ENCODE results near the gene MMUT.
"Not testable (repeated sequence)": the region's sequence is repeated elsewhere in the genome, so short reads cannot be mapped to it uniquely, and the experiment has no call there.

MMUT gene

DNA sequence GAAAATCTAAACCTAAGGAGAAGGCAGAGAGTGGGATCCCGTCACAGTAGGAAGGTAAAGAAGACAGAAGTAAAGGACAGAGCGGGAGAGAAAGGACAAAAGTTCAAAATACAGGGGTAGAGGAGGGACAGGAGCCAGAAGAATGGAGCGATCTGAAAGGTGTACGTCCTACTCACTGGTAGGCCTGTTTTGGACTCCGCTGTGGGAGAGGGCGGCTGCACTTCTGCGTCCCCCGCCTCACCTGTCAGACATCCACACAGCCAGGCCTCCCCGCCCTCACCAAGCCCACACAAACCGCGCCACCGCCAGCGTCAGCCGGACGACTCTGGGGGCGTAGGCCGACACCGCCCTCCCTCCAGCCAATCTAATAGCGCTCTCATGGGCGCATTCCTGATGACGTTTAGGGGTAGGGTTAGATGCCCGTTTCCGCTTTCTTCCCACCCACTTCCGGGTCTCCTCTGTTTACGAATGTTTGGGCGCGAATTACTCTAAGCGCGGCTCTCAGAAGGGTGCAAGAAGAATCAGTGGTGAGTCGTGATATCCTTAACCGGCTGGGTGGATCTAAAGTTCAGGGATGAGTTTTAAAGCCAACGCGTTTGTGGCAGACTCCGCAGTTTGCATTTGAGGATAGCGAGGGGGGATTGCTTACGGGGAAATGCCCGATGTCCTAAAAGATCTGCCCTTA is at the start of gene MMUT, which contains the start of gene CENPQ:
Gene MMUT, minus strand, starts transcription at position 327 of the 685 bp plus-strand sequence. CDS start 3,787 bp downstream, outside the sequence.
Gene CENPQ, plus strand, starts transcription at position 444 of the 685 bp plus-strand sequence. CDS start 6,807 bp downstream, outside the sequence.
- H3K27ac ChIP-seq, result peak within 1 kb of the TSS; percentile 83
- H3K4me1 ChIP-seq, result peaks cover 41% of the 10 kb centered on the region
- no peaks in the 10 kb centered on the region for H3K9me3 ChIP-seq
- peak within 1 kb of the TSS; percentile 90 for H3K4me3 ChIP-seq
- 0 out of 2 replicates have a peak, but pooled peaks cover 3% of the 10 kb centered on the region for H4K20me1 ChIP-seq
- no peak for TF ChIP-seq Cebpa-rat (IDR thresholded peaks at IDR 0.05)
- peaks cover 9% of the 10 kb centered on the region for H3K36me3 ChIP-seq
- no peaks in the 10 kb centered on the region for H3K27me3 ChIP-seq
- H3K9ac ChIP-seq, result peak within 1 kb of the TSS; percentile 88
- H3K4me2 ChIP-seq, result peak within 1 kb of the TSS; percentile 98

- Histone ChIP-seq H3K36me3 (no peaks in the 10 kb centered on the region), H3K9ac (no peak overlapping the region), H3K4me1 (no peaks in the 10 kb centered on the region), H3K4me3 (no peak overlapping the region), H3K9me3 (no peaks in the 10 kb centered on the region), H3K4me2 (no peak overlapping the region), H3K27ac (no peak overlapping the region), H4K20me1 (no peaks in the 10 kb centered on the region), H3K27me3 (no peaks in the 10 kb centered on the region)
- no peak for TF ChIP-seq Cebpa-rat (IDR thresholded peaks at IDR 0.05)
Measured at GRCh38 chr6:49509342-49509741, 46.3 kb upstream of the MMUT start.

DNA sequence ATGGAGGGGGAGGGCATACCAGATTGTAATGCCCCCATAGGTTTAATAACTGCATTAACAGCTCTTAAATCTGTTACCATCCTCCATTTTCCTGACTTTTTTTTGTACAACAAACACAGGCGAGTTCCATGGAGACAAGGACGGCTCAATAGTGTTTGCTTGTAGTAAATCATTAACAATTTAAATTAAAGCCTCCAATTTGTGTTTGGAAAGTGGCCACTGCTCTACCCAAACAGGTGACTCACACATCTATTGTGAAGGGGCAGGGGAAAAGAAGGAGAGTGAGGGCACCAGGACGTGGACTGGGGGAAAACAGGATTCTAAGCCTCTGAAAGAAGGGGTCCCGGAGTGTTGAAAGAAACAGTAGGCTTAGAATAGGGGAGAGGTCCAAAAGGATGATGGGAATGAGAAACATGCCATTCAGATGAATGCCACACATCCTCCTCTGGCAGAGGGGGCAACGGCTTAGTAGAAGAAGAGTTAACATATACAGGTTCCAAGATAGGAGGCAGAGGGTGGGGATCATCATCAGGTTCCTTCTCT is 43.6 kb upstream of the MMUT start:
- Histone ChIP-seq H3K4me1 (no peaks in the 10 kb centered on the region), H3K4me2 (no peak overlapping the region), H3K9me3 (no peaks in the 10 kb centered on the region), H3K27me3 (no peaks in the 10 kb centered on the region), H3K36me3 (no peaks in the 10 kb centered on the region), H3K9ac (no peak overlapping the region), H3K27ac (no peak overlapping the region), H4K20me1 (no peaks in the 10 kb centered on the region), H3K4me3 (no peak overlapping the region)
- TF ChIP-seq Cebpa-rat (IDR thresholded peaks at IDR 0.05), result no peak

- no peaks in the 10 kb centered on the region for H3K27me3 ChIP-seq
- H3K4me2 ChIP-seq, result no peak overlapping the region
- H3K4me1 ChIP-seq, result no peaks in the 10 kb centered on the region
- TF ChIP-seq Cebpa-rat (IDR thresholded peaks at IDR 0.05), result no peak
- H3K9me3 ChIP-seq, result no peaks in the 10 kb centered on the region
- H3K27ac ChIP-seq, result no peak overlapping the region
- no peak overlapping the region for H3K4me3 ChIP-seq
- H4K20me1 ChIP-seq, result no peaks in the 10 kb centered on the region
- no peaks in the 10 kb centered on the region for H3K36me3 ChIP-seq
- H3K9ac ChIP-seq, result no peak overlapping the region
Measured at GRCh38 chr6:49504666-49505065, 41.6 kb upstream of the MMUT start.

GRCh38 chr6:49499623-49500022 is 36.6 kb upstream of the MMUT start, which contains the start of gene GLYATL3:
TSS of gene GLYATL3 (plus strand) at chr6:49499923. CDS start at chr6:49511991, 12,068 bp downstream.
- Histone ChIP-seq H3K4me3 (no peak within 1 kb of the TSS), H3K9me3 (no peaks in the 10 kb centered on the region), H3K36me3 (peaks cover 5% of the 10 kb centered on the region), H3K27me3 (no peaks in the 10 kb centered on the region), H3K4me1 (no peaks in the 10 kb centered on the region), H4K20me1 (no peaks in the 10 kb centered on the region), H3K9ac (no peak within 1 kb of the TSS), H3K27ac (no peak within 1 kb of the TSS), H3K4me2 (no peak within 1 kb of the TSS)
- TF ChIP-seq Cebpa-rat (IDR thresholded peaks at IDR 0.05), result no peak

- Histone ChIP-seq H3K9ac (no peak overlapping the region), H4K20me1 (no peaks in the 10 kb centered on the region), H3K4me1 (no peaks in the 10 kb centered on the region), H3K27me3 (no peaks in the 10 kb centered on the region), H3K9me3 (no peaks in the 10 kb centered on the region), H3K27ac (no peak overlapping the region), H3K36me3 (peaks cover 10% of the 10 kb centered on the region), H3K4me2 (no peak overlapping the region), H3K4me3 (no peak overlapping the region)
- TF ChIP-seq Cebpa-rat (IDR thresholded peaks at IDR 0.05), result no peak
Measured at GRCh38 chr6:49499126-49499525, 36.1 kb upstream of the MMUT start.

DNA sequence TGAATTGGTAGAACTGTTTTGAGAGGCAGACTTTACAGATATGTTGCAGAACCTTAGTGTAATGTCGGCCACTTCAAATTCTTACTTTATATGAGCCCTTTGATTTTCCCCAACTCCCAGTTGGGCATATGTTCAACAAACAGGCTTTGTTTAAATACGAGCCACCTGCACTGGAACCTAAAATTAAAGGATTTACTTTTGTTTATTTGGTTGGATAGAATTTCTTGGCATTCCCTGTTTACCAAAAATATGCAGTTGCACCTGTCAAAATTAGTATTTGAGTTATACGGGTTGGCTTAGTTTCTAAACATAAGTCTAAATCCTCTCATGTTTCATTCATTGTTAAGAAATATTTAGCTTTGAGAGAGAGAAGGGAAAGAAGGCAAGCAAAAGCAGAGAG is 34.3 kb upstream of the MMUT start:
- no peaks in the 10 kb centered on the region for H4K20me1 ChIP-seq
- no peaks in the 10 kb centered on the region for H3K9me3 ChIP-seq
- no peaks in the 10 kb centered on the region for H3K27me3 ChIP-seq
- H3K4me2 ChIP-seq, result no peak overlapping the region
- TF ChIP-seq Cebpa-rat (IDR thresholded peaks at IDR 0.05), result no peak
- no peak overlapping the region for H3K9ac ChIP-seq
- H3K4me1 ChIP-seq, result no peaks in the 10 kb centered on the region
- H3K36me3 ChIP-seq, result peaks cover 26% of the 10 kb centered on the region
- no peak overlapping the region for H3K27ac ChIP-seq
- H3K4me3 ChIP-seq, result no peak overlapping the region

GRCh38 chr6:49490633-49491032 is 27.6 kb upstream of the MMUT start:
- Histone ChIP-seq H3K9me3 (no peaks in the 10 kb centered on the region), H3K27me3 (no peaks in the 10 kb centered on the region), H4K20me1 (no peaks in the 10 kb centered on the region), H3K27ac (no peak overlapping the region), H3K4me2 (no peak overlapping the region), H3K9ac (no peak overlapping the region), H3K36me3 (peaks cover 78% of the 10 kb centered on the region), H3K4me3 (no peak overlapping the region), H3K4me1 (no peaks in the 10 kb centered on the region)
- TF ChIP-seq Cebpa-rat (IDR thresholded peaks at IDR 0.05), result no peak

DNA sequence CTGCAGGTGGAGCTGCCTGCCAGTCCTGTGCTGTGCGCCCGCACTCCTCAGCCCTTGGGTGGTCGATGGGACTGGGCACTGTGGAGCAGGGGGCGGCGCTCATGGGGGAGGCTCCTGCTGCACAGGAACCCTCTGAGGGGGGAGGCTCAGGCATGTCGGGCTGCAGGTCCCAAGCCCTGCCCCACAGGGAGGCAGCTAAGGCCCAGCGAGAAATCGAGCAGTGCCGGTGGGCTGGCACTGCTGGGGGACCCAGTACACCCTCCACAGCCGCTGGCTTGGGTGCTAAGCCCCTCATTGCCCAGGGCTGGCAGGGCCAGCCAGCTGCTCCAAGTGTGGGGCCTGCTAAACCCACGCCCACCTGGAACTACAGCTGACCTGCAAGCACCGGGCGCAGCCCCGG is 20.3 kb upstream of the MMUT start:
- not testable (repeated sequence) for H3K9ac ChIP-seq, H3K27me3 ChIP-seq, H3K4me2 ChIP-seq, H3K4me1 ChIP-seq, H3K27ac ChIP-seq, H4K20me1 ChIP-seq, H3K4me3 ChIP-seq
- Histone ChIP-seq H3K9me3 (peaks cover 16% of the 10 kb centered on the region), H3K36me3 (peaks cover 61% of the 10 kb centered on the region)

DNA sequence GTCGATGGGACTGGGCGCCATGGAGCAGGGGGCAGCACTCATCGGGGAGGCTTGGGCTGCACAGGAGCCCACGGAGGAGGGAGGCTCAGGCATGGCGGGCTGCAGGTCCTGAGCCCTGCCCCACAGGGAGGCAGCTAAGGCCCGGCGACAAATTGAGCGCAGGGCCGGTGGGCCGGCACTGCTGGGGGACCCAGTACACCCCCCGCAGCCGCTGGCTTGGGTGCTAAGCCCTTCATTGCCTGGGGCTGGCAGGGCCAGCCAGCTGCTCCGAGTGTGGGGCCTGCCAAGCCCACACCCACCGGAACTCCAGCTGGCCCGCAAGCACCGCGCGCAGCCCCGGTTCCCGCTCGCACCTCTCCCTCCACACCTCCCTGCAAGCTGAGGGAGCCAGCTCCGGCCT is 18.8 kb upstream of the MMUT start:
- H3K9me3 ChIP-seq, result peaks cover 16% of the 10 kb centered on the region
- not testable (repeated sequence) for H3K27me3 ChIP-seq, H3K4me3 ChIP-seq, H3K27ac ChIP-seq, H3K9ac ChIP-seq, H3K4me1 ChIP-seq, H3K4me2 ChIP-seq, H4K20me1 ChIP-seq
- H3K36me3 ChIP-seq, result peaks cover 59% of the 10 kb centered on the region

All from BLaER1 (cell line).